GM12878 (cell line): ENCODE measurements around the gene UBXN7.
"Not testable (repeated sequence)": the region's sequence is repeated elsewhere in the genome, so short reads cannot be mapped to it uniquely, and the experiment has no call there.

Experiments
- ATF2 ChIP-seq: IDR thresholded peaks from 2 replicates; pipeline ENCODE4 v1.6.1; 2012; ENCODE audit warnings: low read length, inconsistent platforms
- CHD2 ChIP-seq: IDR thresholded peaks from 2 replicates; pipeline ENCODE4 v1.6.1; 2011; ENCODE audit warnings: low read depth, low read length, improper control_type of control experiment, borderline replicate concordance
- CTCF ChIP-seq, 3 experiments: IDR thresholded peaks in 2 of 3; conservative IDR thresholded peaks in 1 of 3; 2 replicates each; pipeline ENCODE4 v1.5.1; 2011; ENCODE audit warnings: low read depth in 3 of 3, low read length in 3 of 3, mild to moderate bottlenecking in 3 of 3, control low read depth in 2 of 3, moderate library complexity in 2 of 3, inconsistent platforms in 1 of 3, mixed read lengths in 1 of 3; ENCODE audit not compliant: control insufficient read depth in 2 of 3, insufficient read depth in 1 of 3; ENCODE audit errors: extremely low read depth in 1 of 3
- EGR1 ChIP-seq, 2 experiments: IDR thresholded peaks; 1 replicate in 1 of 2; 2 replicates in 1 of 2; pipeline ENCODE4 v1.6.1; 2011 to 2012; ENCODE audit warnings: low read depth in 2 of 2, low read length in 2 of 2, borderline replicate concordance in 1 of 2, mild to moderate bottlenecking in 1 of 2, moderate library complexity in 1 of 2
- HDAC6 ChIP-seq: fragments of 200-600 bp; sonication (generic); IDR thresholded peaks from one replicate; pipeline ENCODE4 v1.8.0; 2017; ENCODE audit warnings: antibody characterized with exemption; ENCODE audit not compliant: unreplicated experiment
- IRF3 ChIP-seq: fragments of 450-650 bp; IDR thresholded peaks from 2 replicates; pipeline ENCODE4 v1.6.1; 2014; ENCODE audit warnings: mild to moderate bottlenecking
- MTA2 ChIP-seq: fragments of 450-650 bp; IDR thresholded peaks from 2 replicates; pipeline ENCODE4 v1.6.1; 2016; ENCODE audit warnings: low read depth, mild to moderate bottlenecking, moderate library complexity
- NFXL1 ChIP-seq: fragments of 450-650 bp; IDR thresholded peaks from 2 replicates; pipeline ENCODE4 v1.6.1; 2017; ENCODE audit warnings: antibody characterized with exemption, mild to moderate bottlenecking, borderline replicate concordance
- PRDM15 ChIP-seq: fragments of 450-650 bp; formaldehyde crosslinking; IDR thresholded peaks from 2 replicates; pipeline ENCODE4 v1.4.0; 2020; ENCODE audit warnings: mild to moderate bottlenecking, moderate library complexity
- RAD51 ChIP-seq: fragments of 450-650 bp; IDR thresholded peaks from 2 replicates; pipeline ENCODE4 v1.6.1; 2016; ENCODE audit warnings: moderate library complexity, mild to moderate bottlenecking, inconsistent platforms
- SIN3A ChIP-seq: IDR thresholded peaks from 2 replicates; pipeline ENCODE4 v1.6.1; 2012; ENCODE audit warnings: low read depth, low read length, improper control_type of control experiment
- YY1 ChIP-seq: IDR thresholded peaks from 2 replicates; pipeline ENCODE4 v1.6.1; 2011; ENCODE audit warnings: low read depth, mild to moderate bottlenecking, low read length
- ZBED1 ChIP-seq: IDR thresholded peaks from 2 replicates; pipeline ENCODE4 v1.6.1; 2016; ENCODE audit warnings: borderline replicate concordance
- ZBTB4 ChIP-seq: fragments of 450-650 bp; formaldehyde crosslinking; IDR thresholded peaks from 2 replicates; pipeline ENCODE4 v1.4.0; 2022; ENCODE audit warnings: mild to moderate bottlenecking, moderate library complexity

- not testable (repeated sequence) for TF ChIP-seq HDAC6; ATF2; CHD2; ZBED1; YY1; PRDM15 (CRISPR knock-in tag); MTA2; IRF3; SIN3A; CTCF (IDR thresholded peaks at IDR 0.05 in 2 of 3, conservative IDR thresholded peaks at IDR 0.05 in 1 of 3; ENCODE audit: control insufficient read depth in 2 of 3, extremely low read depth in 1 of 3, insufficient read depth in 1 of 3, low read depth in 3 of 3, low read length in 3 of 3); RAD51; NFXL1; EGR1 (IDR thresholded peaks at IDR 0.05; ENCODE audit: borderline replicate concordance in 1 of 2, low read depth in 2 of 2, low read length in 2 of 2); ZBTB4 (CRISPR knock-in tag)
Measured at GRCh38 chr3:196343917-196344316, 88.3 kb downstream of the UBXN7 start.
